HepG2 (cell line): ENCODE data around the gene JAK2. TPM values are rescaled to one million over a fixed set of nuclear protein-coding genes. Genes with fewer than 3 reads are reported as not detected.

Experiments
- ATAC-seq: fragments of 200-7000 bp; cut with Tn5 transposase; 3 replicates; pipeline ENCODE4 v1.9.1; 2020; ENCODE audit warnings: mild to moderate bottlenecking, moderate library complexity
- BruUV-seq: library from RNA; stranded (reverse); fragments of 400-500 nt; replicated peaks from 2 replicates; lab custom pipeline; 2021; lab: Mats Ljungman, UMichigan
- CTCF ChIA-PET: fragments of 300-600 bp; formaldehyde crosslinking; extraction: SDS; loops from one replicate; lab custom pipeline; 2021; ENCODE audit warnings: low total read pairs, inconsistent platforms, low intra/inter-chr PET ratio; lab: Yijun Ruan, JAX
- POLR2A ChIA-PET: fragments of 350-600 bp; sonication (Branson Sonifier 250); formaldehyde crosslinking; loops from one replicate; lab custom pipeline; 2020; ENCODE audit warnings: antibody characterized with exemption, inconsistent platforms; lab: Yijun Ruan, JAX
- DNase-seq: peaks from one replicate; pipeline ENCODE4 v3.0.0-alpha.2; 2015; ENCODE audit warnings: low spot score
- FAIRE-seq: peaks from 3 replicates; lab custom pipeline; 2011; peaks lifted over from hg19 to GRCh38; lab: Jason Lieb, UNC
- H2AFZ ChIP-seq: one replicate; pipeline ENCODE4 v1.6.1; 2011; ENCODE audit warnings: low read length, inconsistent platforms
- H3K27ac ChIP-seq: fragments of 300-600 bp; 3 replicates; pipeline ENCODE4 v1.8.0; 2011; ENCODE audit warnings: mixed run types, mild to moderate bottlenecking, mixed read lengths, low read length, inconsistent platforms; ENCODE audit not compliant: insufficient read depth; ENCODE audit errors: extremely low read length
- H3K27me3 ChIP-seq, 2 experiments: fragments of 200-600 bp in 1 of 2; 2 replicates in 1 of 2; 3 replicates in 1 of 2; pipeline versions ENCODE4 v1.6.0 to v1.8.0; 2011; ENCODE audit warnings: low read length in 2 of 2, mild to moderate bottlenecking in 2 of 2, moderate library complexity in 2 of 2, inconsistent platforms in 1 of 2; ENCODE audit not compliant: insufficient read depth in 2 of 2, control insufficient read depth in 1 of 2
- H3K36me3 ChIP-seq, 2 experiments: fragments of 200-600 bp in 1 of 2; replicated peaks in 1 of 2; 2 replicates in 1 of 2; 3 replicates in 1 of 2; pipeline versions ENCODE4 v1.5.1 to v1.8.0; 2011; ENCODE audit warnings: low read length in 2 of 2, inconsistent platforms in 1 of 2; ENCODE audit not compliant: insufficient read depth in 2 of 2, control insufficient read depth in 1 of 2
- H3K4me1 ChIP-seq: 2 replicates; pipeline ENCODE4 v1.5.1; 2012; ENCODE audit warnings: low read length, inconsistent platforms; ENCODE audit not compliant: insufficient read depth
- H3K4me2 ChIP-seq: 2 replicates; pipeline ENCODE4 v1.6.0; 2011; ENCODE audit warnings: low read depth, low read length, inconsistent platforms
- H3K4me3 ChIP-seq, 3 experiments: fragments of 200-600 bp in 1 of 3; sonication (generic), shearing (Covaris generic) in 1 of 3; replicated peaks in 1 of 3; 2 replicates each; pipeline ENCODE4 v1.5.1; 2011 to 2016; ENCODE audit warnings: low read length in 3 of 3, inconsistent platforms in 2 of 3, low read depth in 2 of 3, mild to moderate bottlenecking in 2 of 3, control low read depth in 1 of 3, mixed read lengths in 1 of 3; ENCODE audit not compliant: insufficient read depth in 1 of 3
- H3K79me2 ChIP-seq: one replicate; pipeline ENCODE4 v1.6.1; 2011; ENCODE audit warnings: low read length, inconsistent platforms; ENCODE audit not compliant: insufficient read depth
- H3K9ac ChIP-seq: 2 replicates; pipeline ENCODE4 v1.6.0; 2011; ENCODE audit warnings: mild to moderate bottlenecking, low read depth, low read length, inconsistent platforms; ENCODE audit not compliant: insufficient read depth
- H3K9me3 ChIP-seq: 2 replicates; pipeline ENCODE4 v1.5.1; 2012; ENCODE audit warnings: mild to moderate bottlenecking, low read length
- H4K20me1 ChIP-seq: 2 replicates; pipeline ENCODE4 v1.6.0; 2011; ENCODE audit warnings: inconsistent platforms, mild to moderate bottlenecking, low read length, moderate library complexity; ENCODE audit not compliant: insufficient read depth
- ARHGAP35 ChIP-seq: sonication (generic); formaldehyde crosslinking; IDR thresholded peaks from 2 replicates; pipeline ENCODE4 v1.9.0; 2022; ENCODE audit warnings: mild to moderate bottlenecking, inconsistent platforms, moderate library complexity, missing genetic modification reagents, borderline replicate concordance
- MZF1 ChIP-seq: sonication (generic); formaldehyde crosslinking; IDR thresholded peaks from 2 replicates; pipeline ENCODE4 v1.8.1; 2023; ENCODE audit warnings: mild to moderate bottlenecking, missing genetic modification reagents, borderline replicate concordance
- NFKB2 ChIP-seq: sonication (generic); formaldehyde crosslinking; IDR thresholded peaks from 2 replicates; pipeline ENCODE4 v1.4.0; 2020; ENCODE audit warnings: missing genetic modification reagents, borderline replicate concordance
- PITX1 ChIP-seq: sonication (generic); formaldehyde crosslinking; IDR thresholded peaks from 2 replicates; pipeline ENCODE4 v1.5.1; 2020; ENCODE audit warnings: mild to moderate bottlenecking, missing genetic modification reagents
- RFX5 ChIP-seq: IDR thresholded peaks from 2 replicates; pipeline ENCODE4 v1.6.1; 2011; ENCODE audit warnings: low read depth, low read length, improper control_type of control experiment
- TBX2 ChIP-seq: sonication (generic); formaldehyde crosslinking; IDR thresholded peaks from 2 replicates; pipeline ENCODE4 v1.5.0; 2020; ENCODE audit warnings: missing genetic modification reagents, mild to moderate bottlenecking, borderline replicate concordance
- ZBTB44 ChIP-seq: sonication (generic); formaldehyde crosslinking; IDR thresholded peaks from 2 replicates; pipeline ENCODE4 v1.4.0; 2020; ENCODE audit warnings: missing genetic modification reagents
- ZFX ChIP-seq: sonication (generic); formaldehyde crosslinking; IDR thresholded peaks from 2 replicates; pipeline ENCODE4 v1.4.0; 2020; ENCODE audit warnings: mild to moderate bottlenecking, low read depth, missing genetic modification reagents, moderate library complexity
- ZFYVE20 ChIP-seq: sonication (generic); formaldehyde crosslinking; IDR thresholded peaks from 2 replicates; pipeline ENCODE4 v1.8.0; 2023; ENCODE audit warnings: low read depth, mild to moderate bottlenecking, moderate library complexity, missing genetic modification reagents, borderline replicate concordance
- ZNF432 ChIP-seq: sonication (generic); formaldehyde crosslinking; IDR thresholded peaks from 2 replicates; pipeline ENCODE4 v1.5.0; 2020; ENCODE audit warnings: missing genetic modification reagents, mild to moderate bottlenecking, borderline replicate concordance
- ZNF710 ChIP-seq: sonication (generic); formaldehyde crosslinking; IDR thresholded peaks from 2 replicates; pipeline ENCODE4 v1.5.0; 2020; ENCODE audit warnings: mild to moderate bottlenecking, missing genetic modification reagents, borderline replicate concordance
- WGBS: methylation state at CpG from one replicate; pipeline ENCODE4 v1.1.6; 2017; ENCODE audit warnings: low lambda C conversion rate; 5-methylcytosine and 5-hydroxymethylcytosine counted together
- in situ Hi-C: cut with HindIII; loops from 2 replicates; pipeline ENCODE4 v1.10.0; 2017; ENCODE audit warnings: low pct_unique_long_range_greater_than_20kb; ENCODE audit not compliant: extremely low pct_ligation_motif_present
- intact Hi-C: fragments of 100-400 bp; cut with micrococcal nuclease; formaldehyde crosslinking; loops from one replicate; pipeline ENCODE4 v1.10.0; 2022; ENCODE audit not compliant: unreplicated experiment
- polyA plus RNA-seq, 8 experiments: library from polyadenylated mRNA; depleted of rRNA in 3 of 8; stranded (reverse) in 7 of 8; unstranded in 1 of 8; fragments of >200 nt; fragmentation: Illumina TruSeq in 4 of 8; extraction: Trizol in 4 of 8; gene quantifications; 2 replicates each; pipeline versions ENCODE4 v1.2.1 to v1.2.3, GENCODE V29; 2011 to 2016; ENCODE audit warnings: low read depth in 4 of 8, missing spikeins in 1 of 8, mixed read lengths in 1 of 8; ENCODE audit not compliant: insufficient read depth in 1 of 8
- total RNA-seq, 5 experiments: library from RNA; depleted of rRNA; stranded (reverse); fragments of >200 nt; fragmentation: Illumina TruSeq; extraction: Trizol; gene quantifications; 2 replicates each; pipeline ENCODE4 v1.2.3, GENCODE V29; 2016; ENCODE audit warnings: low read depth in 1 of 5
- TF ChIP-seq, protein P1 (sequence below): sonication (generic); formaldehyde crosslinking; IDR thresholded peaks from 2 replicates; pipeline ENCODE4 v1.4.0; 2020; ENCODE audit warnings: mild to moderate bottlenecking, missing genetic modification reagents
- TF ChIP-seq, protein P2 (sequence below): IDR thresholded peaks from 2 replicates; pipeline ENCODE4 v1.6.1; 2016; ENCODE audit warnings: missing compliant biosample characterization, missing genetic modification reagents, borderline replicate concordance

Gene JAK2
- total and polyA plus RNA-seq, 2 of the 13 experiments (the other 11 are each of a cell fraction or from before 2014, with no cell fraction given): 1.1 to 4.1 TPM

GRCh38 chr9:5110867-5111681 lies 126.0 kb downstream of the JAK2 start:
- no peaks in the 10 kb centered on the region for H3K4me1 ChIP-seq
- no peak overlapping the region for H3K4me3 ChIP-seq
- H3K79me2 ChIP-seq: no peaks in the 10 kb centered on the region
- BruUV-seq: no TSS peak
- H3K27ac ChIP-seq: no peak overlapping the region
- no peaks in the 10 kb centered on the region for H3K27me3 ChIP-seq
- H3K9me3 ChIP-seq: no peaks in the 10 kb centered on the region
- WGBS: 93% methylated on average over 6 of the region's 50 CpGs
- in situ Hi-C loops (no loop called here), intact Hi-C loops (no loop called here)
- no peak for DNase-seq
- H2AFZ ChIP-seq: no peak overlapping the region
- H3K4me2 ChIP-seq: no peak overlapping the region
- ATAC-seq: no peak; the same call in 2 of the 3 replicates
- H3K36me3 ChIP-seq: no peaks in the 10 kb centered on the region
- ChIA-PET POLR2A (no interaction called here), CTCF (no interaction called here)
- FAIRE-seq: no peak
- H3K9ac ChIP-seq: no peak overlapping the region
- no peaks in the 10 kb centered on the region for H4K20me1 ChIP-seq
- no peak for TF ChIP-seq ZFYVE20 (CRISPR knock-in tag)
- TF ChIP-seq PITX1 (CRISPR knock-in tag): no peak
- TF ChIP-seq RFX5: no peak
- no peak for TF ChIP-seq NFKB2 (CRISPR knock-in tag)
- no peak for TF ChIP-seq ZBTB44 (CRISPR knock-in tag)
- TF ChIP-seq TBX2 (CRISPR knock-in tag): no peak
- no peak for TF ChIP-seq ARHGAP35 (CRISPR knock-in tag)
- TF ChIP-seq ZNF710 (CRISPR knock-in tag): no peak
- no peak for TF ChIP-seq MZF1
- TF ChIP-seq ZNF432 (CRISPR knock-in tag): no peak
- TF ChIP-seq, protein P1, sequence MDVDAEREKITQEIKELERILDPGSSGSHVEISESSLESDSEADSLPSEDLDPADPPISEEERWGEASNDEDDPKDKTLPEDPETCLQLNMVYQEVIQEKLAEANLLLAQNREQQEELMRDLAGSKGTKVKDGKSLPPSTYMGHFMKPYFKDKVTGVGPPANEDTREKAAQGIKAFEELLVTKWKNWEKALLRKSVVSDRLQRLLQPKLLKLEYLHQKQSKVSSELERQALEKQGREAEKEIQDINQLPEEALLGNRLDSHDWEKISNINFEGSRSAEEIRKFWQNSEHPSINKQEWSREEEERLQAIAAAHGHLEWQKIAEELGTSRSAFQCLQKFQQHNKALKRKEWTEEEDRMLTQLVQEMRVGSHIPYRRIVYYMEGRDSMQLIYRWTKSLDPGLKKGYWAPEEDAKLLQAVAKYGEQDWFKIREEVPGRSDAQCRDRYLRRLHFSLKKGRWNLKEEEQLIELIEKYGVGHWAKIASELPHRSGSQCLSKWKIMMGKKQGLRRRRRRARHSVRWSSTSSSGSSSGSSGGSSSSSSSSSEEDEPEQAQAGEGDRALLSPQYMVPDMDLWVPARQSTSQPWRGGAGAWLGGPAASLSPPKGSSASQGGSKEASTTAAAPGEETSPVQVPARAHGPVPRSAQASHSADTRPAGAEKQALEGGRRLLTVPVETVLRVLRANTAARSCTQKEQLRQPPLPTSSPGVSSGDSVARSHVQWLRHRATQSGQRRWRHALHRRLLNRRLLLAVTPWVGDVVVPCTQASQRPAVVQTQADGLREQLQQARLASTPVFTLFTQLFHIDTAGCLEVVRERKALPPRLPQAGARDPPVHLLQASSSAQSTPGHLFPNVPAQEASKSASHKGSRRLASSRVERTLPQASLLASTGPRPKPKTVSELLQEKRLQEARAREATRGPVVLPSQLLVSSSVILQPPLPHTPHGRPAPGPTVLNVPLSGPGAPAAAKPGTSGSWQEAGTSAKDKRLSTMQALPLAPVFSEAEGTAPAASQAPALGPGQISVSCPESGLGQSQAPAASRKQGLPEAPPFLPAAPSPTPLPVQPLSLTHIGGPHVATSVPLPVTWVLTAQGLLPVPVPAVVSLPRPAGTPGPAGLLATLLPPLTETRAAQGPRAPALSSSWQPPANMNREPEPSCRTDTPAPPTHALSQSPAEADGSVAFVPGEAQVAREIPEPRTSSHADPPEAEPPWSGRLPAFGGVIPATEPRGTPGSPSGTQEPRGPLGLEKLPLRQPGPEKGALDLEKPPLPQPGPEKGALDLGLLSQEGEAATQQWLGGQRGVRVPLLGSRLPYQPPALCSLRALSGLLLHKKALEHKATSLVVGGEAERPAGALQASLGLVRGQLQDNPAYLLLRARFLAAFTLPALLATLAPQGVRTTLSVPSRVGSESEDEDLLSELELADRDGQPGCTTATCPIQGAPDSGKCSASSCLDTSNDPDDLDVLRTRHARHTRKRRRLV: no peak
- TF ChIP-seq, protein P2, sequence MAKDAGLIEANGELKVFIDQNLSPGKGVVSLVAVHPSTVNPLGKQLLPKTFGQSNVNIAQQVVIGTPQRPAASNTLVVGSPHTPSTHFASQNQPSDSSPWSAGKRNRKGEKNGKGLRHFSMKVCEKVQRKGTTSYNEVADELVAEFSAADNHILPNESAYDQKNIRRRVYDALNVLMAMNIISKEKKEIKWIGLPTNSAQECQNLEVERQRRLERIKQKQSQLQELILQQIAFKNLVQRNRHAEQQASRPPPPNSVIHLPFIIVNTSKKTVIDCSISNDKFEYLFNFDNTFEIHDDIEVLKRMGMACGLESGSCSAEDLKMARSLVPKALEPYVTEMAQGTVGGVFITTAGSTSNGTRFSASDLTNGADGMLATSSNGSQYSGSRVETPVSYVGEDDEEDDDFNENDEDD (CRISPR knock-in tag): no peak
- TF ChIP-seq ZFX (CRISPR knock-in tag): no peak
